CD4-positive, CD25-positive, alpha-beta regulatory T cell (primary cell): ENCODE measurements around the gene ARL8B. TPM values are rescaled to one million over a fixed set of nuclear protein-coding genes. Genes with fewer than 3 reads are reported as not detected.

Experiments used
- ATAC-seq, 2 donors: fragments of 150-1000 bp; cut with Tn5 transposase; one replicate each; pipeline ENCODE4 v1.10.0; 2021; ENCODE audit warnings: low read depth in 2 of 2, moderate number of reproducible peaks in 2 of 2, moderate library complexity in 1 of 2
- DNase-seq, 3 donors: peaks; one replicate each; pipeline versions ENCODE4 v3.0.0 to v3.0.0-alpha.2; 2012 to 2022; ENCODE audit warnings: mixed read lengths in 1 of 3
- H3K27ac ChIP-seq: one replicate; pipeline ENCODE4 v1.7.0; 2013; ENCODE audit warnings: mild to moderate bottlenecking, low read length; ENCODE audit not compliant: insufficient read depth, poor library complexity, severe bottlenecking
- H3K27me3 ChIP-seq: one replicate; pipeline ENCODE4 v1.7.0; 2013; ENCODE audit warnings: low read length; ENCODE audit not compliant: control insufficient read depth, insufficient read depth
- H3K36me3 ChIP-seq: one replicate; pipeline ENCODE4 v1.7.0; 2013; ENCODE audit warnings: mild to moderate bottlenecking, low read length, moderate library complexity; ENCODE audit not compliant: control insufficient read depth, insufficient read depth
- H3K4me1 ChIP-seq: 2 replicates; pipeline ENCODE4 v1.7.0; 2013; ENCODE audit warnings: mild to moderate bottlenecking, low read length; ENCODE audit not compliant: insufficient read depth, control insufficient read depth, poor library complexity, severe bottlenecking
- H3K4me3 ChIP-seq: one replicate; pipeline ENCODE4 v1.7.0; 2013; ENCODE audit warnings: low read depth, mild to moderate bottlenecking, low read length, moderate library complexity
- H3K9me3 ChIP-seq, 2 experiments: 1 replicate in 1 of 2; 2 replicates in 1 of 2; pipeline ENCODE4 v1.7.0; 2013; ENCODE audit warnings: low read length in 2 of 2, mild to moderate bottlenecking in 1 of 2, moderate library complexity in 1 of 2; ENCODE audit not compliant: control insufficient read depth in 2 of 2
- H3K27ac Mint-ChIP-seq, 3 donors: one replicate each; pipeline ENCODE4 v1.8.0; 2020 to 2022; ENCODE audit warnings: mild to moderate bottlenecking in 3 of 3, mixed read lengths in 3 of 3, moderate library complexity in 2 of 3
- H3K27me3 Mint-ChIP-seq: one replicate; pipeline ENCODE4 v1.8.0; 2022; ENCODE audit warnings: mild to moderate bottlenecking, mixed read lengths
- H3K36me3 Mint-ChIP-seq: one replicate; pipeline ENCODE4 v1.8.0; 2020; ENCODE audit warnings: mixed read lengths
- H3K4me1 Mint-ChIP-seq, 4 donors: one replicate each; pipeline ENCODE4 v1.8.0; 2020 to 2022; ENCODE audit warnings: mixed read lengths in 4 of 4, mild to moderate bottlenecking in 1 of 4
- H3K4me3 Mint-ChIP-seq, 4 donors: one replicate each; pipeline ENCODE4 v1.8.0; 2020 to 2022; ENCODE audit warnings: mild to moderate bottlenecking in 4 of 4, mixed read lengths in 4 of 4, moderate library complexity in 3 of 4
- H3K9me3 Mint-ChIP-seq, 7 donors: one replicate each; pipeline ENCODE4 v1.8.0; 2020 to 2022; ENCODE audit warnings: mixed read lengths in 7 of 7, mild to moderate bottlenecking in 3 of 7, moderate library complexity in 2 of 7
- polyA plus RNA-seq, 4 donors: library from polyadenylated mRNA; unstranded; fragments of 300-500 nt; fragmentation: Illumina TruSeq; gene quantifications; one replicate each; pipeline ENCODE4 v1.2.3, GENCODE V29; 2021
- total RNA-seq: library from RNA; stranded (reverse); gene quantifications from one replicate; pipeline ENCODE4 v1.2.3, GENCODE V29; 2022

The ARL8B gene
- total and polyA plus RNA-seq, 5 donors from 2014 or later, result 43.0 to 67.4 (median 56.9) TPM

DNA sequence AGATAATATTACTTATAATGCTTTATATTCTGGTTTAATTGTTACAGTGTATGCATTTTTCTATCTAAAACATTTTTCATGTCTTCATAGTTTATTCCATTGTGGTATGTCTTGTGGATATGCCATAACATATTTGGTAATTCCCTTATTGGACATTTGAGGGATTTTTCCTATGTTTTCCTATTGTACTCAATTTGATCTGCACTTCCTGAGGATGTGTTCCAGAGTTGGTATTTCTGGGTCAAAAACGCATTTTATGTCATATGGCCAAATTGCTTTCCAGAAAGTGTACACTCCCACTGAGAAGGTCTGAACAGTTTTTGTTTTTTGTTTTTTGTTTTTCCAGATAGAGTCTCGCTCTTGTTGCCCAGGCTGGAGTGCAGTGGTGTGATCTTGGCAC is 6.8 kb downstream of the ARL8B start:
- DNase-seq, result no peak
- Mint-ChIP-seq H3K27me3 (no peaks in the 10 kb centered on the region), H3K9me3 (no peaks in the 10 kb centered on the region), H3K27ac (peak overlapping the region in 1 of 3 donors; percentile 68), H3K4me3 (no peak overlapping the region), H3K36me3 (peaks cover 7% of the 10 kb centered on the region), H3K4me1 (peaks cover 36 to 87% (median 59%) of the 10 kb centered on the region in 4 donors)
- Histone ChIP-seq H3K36me3 (peaks cover 3% of the 10 kb centered on the region), H3K4me3 (no peak overlapping the region), H3K4me1 (peaks cover 29% of the 10 kb centered on the region), H3K27ac (no peak overlapping the region), H3K27me3 (no peaks in the 10 kb centered on the region), H3K9me3 (no peaks in the 10 kb centered on the region)
- ATAC-seq, result no peak

DNA sequence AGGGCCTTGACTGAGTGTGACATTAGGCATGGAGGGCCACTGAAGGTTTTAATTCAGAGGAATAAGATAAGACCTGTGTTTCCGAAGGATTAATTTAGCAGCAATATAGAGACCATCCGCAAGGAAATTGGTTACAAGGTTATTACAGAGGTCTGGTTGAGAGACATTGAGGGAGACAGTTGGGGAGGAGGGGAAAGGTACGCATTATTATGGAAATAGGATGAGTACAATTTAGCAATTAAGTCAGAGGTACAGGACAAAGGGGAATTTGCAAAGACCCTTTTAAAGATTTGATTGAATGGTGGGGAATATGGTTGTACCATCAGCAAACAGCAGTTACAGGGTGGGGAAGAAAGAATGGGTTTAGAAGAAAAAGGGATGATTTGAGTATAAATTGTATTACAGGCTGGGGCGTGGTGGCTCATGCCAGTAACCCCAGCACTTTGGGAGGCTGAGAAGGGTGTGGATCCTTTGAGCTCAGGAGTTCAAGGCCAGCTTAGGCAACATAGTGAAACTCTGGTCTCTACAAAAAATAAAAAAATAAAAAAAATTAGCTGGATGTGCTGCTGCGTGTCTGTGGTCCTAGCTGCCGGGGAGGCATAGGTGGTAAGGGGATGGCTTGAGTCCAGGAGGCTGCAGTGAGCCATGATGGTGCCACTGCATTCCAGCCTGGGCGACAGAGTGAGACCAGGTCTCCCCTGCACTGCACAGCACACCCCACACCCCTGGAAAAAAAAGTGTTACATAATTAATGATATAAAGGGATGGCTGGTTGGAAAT is 11.3 kb downstream of the ARL8B start:
- Mint-ChIP-seq H3K27ac (peak overlapping the region; percentile 11 to 91 (median 83)), H3K4me1 (peaks cover 22 to 78% (median 51%) of the 10 kb centered on the region in 4 donors), H3K27me3 (no peaks in the 10 kb centered on the region), H3K4me3 (no peak overlapping the region), H3K9me3 (no peaks in the 10 kb centered on the region), H3K36me3 (peaks cover 4% of the 10 kb centered on the region)
- Histone ChIP-seq H3K4me3 (no peak overlapping the region), H3K27ac (no peak overlapping the region), H3K27me3 (no peaks in the 10 kb centered on the region), H3K36me3 (peaks cover 3% of the 10 kb centered on the region), H3K4me1 (peaks cover 18% of the 10 kb centered on the region), H3K9me3 (no peaks in the 10 kb centered on the region)
- ATAC-seq (no peak), DNase-seq (no peak)

DNA sequence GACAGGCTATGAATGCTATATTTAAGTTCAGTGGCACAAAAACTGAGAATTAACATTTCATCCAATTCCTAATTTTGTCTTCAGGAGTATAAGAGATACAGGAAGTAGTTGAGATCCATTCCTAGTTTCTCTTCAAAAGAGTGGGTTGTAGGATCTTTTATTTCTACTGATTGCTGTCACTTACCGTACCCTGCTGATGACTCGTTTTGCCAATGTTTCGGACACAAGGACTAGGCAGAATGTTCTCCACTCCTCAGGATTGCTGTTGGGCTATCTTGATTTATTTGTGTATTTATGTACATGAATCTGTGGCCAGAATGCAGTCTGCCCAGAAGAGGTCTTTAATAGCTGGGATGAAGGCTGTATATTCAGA is 11.9 kb downstream of the ARL8B start:
- H3K27me3 Mint-ChIP-seq, result no peaks in the 10 kb centered on the region
- Histone ChIP-seq H3K36me3 (peaks cover 3% of the 10 kb centered on the region), H3K4me1 (peaks cover 23% of the 10 kb centered on the region), H3K27me3 (no peaks in the 10 kb centered on the region), H3K4me3 (no peak overlapping the region), H3K27ac (no peak overlapping the region), H3K9me3 (no peaks in the 10 kb centered on the region)
- ATAC-seq (no peak), DNase-seq (no peak)
- peaks cover 22 to 79% (median 50%) of the 10 kb centered on the region in 4 donors for H3K4me1 Mint-ChIP-seq
- peaks cover 4% of the 10 kb centered on the region for H3K36me3 Mint-ChIP-seq
- H3K4me3 Mint-ChIP-seq, result no peak overlapping the region
- no peaks in the 10 kb centered on the region for H3K9me3 Mint-ChIP-seq
- H3K27ac Mint-ChIP-seq, result peak overlapping the region; percentile 43 to 91 (median 83)

DNA sequence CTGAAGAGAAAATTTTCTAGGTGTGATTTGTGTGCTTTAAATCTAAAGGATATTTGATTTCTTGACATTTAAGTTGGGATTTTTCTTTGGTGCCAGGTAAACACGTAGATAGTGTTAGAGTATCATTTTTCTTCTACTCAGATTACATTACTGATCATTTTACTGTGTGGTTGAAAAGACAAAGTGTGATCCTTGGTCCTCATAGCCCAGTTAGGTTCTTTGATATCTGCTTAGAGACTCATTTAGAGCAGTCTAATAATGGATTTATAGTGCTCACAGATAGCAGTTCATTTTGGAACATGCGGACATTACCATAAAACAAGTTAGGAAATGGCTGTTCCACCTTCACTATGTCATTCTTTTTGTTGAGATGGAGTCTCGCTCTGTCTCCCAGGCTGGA is 12.4 kb downstream of the ARL8B start:
- H3K4me3 ChIP-seq, result no peak overlapping the region
- H3K4me3 Mint-ChIP-seq, result no peak overlapping the region
- H3K27ac ChIP-seq, result no peak overlapping the region

DNA sequence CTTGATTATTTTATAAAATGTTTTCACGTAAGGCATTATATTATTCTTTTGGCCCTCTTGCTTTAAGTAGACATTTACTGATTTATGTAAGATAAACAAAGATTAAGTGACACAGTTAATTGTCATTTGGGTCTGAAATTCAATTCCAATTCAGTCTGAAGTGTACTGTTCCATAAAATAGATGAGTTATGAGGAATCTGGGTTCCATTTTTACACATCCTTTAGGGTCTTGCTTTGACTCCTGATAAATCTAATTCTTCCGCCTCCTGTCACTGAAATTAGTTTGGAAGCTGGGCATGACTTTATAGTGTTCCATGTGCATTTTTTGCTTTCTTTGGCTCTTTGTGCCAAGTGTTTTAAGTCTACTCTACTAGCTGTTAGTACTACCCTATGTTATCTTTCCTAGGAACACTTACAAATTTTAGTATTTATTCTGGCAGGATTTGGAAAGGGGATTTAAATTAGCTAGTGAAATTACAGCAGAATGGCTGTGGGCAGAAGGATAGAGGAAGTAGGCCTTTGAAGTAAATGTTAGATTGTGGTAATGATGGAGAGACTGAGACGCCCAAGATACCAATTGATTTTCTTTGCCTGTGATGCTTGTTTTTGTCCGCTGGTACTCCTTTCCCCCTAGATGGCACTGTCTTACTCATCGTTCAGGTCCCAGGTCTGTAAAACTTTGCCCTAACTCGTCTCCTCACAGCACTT is 14.3 kb downstream of the ARL8B start:
- no peaks in the 10 kb centered on the region for H3K9me3 Mint-ChIP-seq
- Histone ChIP-seq H3K9me3 (no peaks in the 10 kb centered on the region), H3K4me3 (peak overlapping the region; percentile 64), H3K27ac (peak overlapping the region; percentile 64), H3K4me1 (peaks cover 34% of the 10 kb centered on the region), H3K36me3 (peaks cover 10% of the 10 kb centered on the region), H3K27me3 (no peaks in the 10 kb centered on the region)
- peak overlapping the region; percentile 39 to 85 (median 66) for H3K27ac Mint-ChIP-seq
- peaks cover 8% of the 10 kb centered on the region for H3K36me3 Mint-ChIP-seq
- peaks cover 24 to 83% (median 60%) of the 10 kb centered on the region in 4 donors for H3K4me1 Mint-ChIP-seq
- peak; percentile 85 to 86 for ATAC-seq
- peak; percentile 11 to 83 (median 69) for DNase-seq
- H3K4me3 Mint-ChIP-seq, result peak overlapping the region in 1 of 4 donors; percentile 0
- H3K27me3 Mint-ChIP-seq, result no peaks in the 10 kb centered on the region

More for the DNA sequence above, 12.4 kb downstream of the ARL8B start:
- Histone ChIP-seq H3K4me1 (peaks cover 23% of the 10 kb centered on the region), H3K27me3 (no peaks in the 10 kb centered on the region), H3K36me3 (peaks cover 3% of the 10 kb centered on the region), H3K9me3 (no peaks in the 10 kb centered on the region)
- peaks cover 22 to 79% (median 51%) of the 10 kb centered on the region in 4 donors for H3K4me1 Mint-ChIP-seq
- no peak for ATAC-seq
- peak overlapping the region; percentile 43 to 91 (median 83) for H3K27ac Mint-ChIP-seq
- peaks cover 4% of the 10 kb centered on the region for H3K36me3 Mint-ChIP-seq
- no peak for DNase-seq
- H3K9me3 Mint-ChIP-seq, result no peaks in the 10 kb centered on the region
- no peaks in the 10 kb centered on the region for H3K27me3 Mint-ChIP-seq

DNA sequence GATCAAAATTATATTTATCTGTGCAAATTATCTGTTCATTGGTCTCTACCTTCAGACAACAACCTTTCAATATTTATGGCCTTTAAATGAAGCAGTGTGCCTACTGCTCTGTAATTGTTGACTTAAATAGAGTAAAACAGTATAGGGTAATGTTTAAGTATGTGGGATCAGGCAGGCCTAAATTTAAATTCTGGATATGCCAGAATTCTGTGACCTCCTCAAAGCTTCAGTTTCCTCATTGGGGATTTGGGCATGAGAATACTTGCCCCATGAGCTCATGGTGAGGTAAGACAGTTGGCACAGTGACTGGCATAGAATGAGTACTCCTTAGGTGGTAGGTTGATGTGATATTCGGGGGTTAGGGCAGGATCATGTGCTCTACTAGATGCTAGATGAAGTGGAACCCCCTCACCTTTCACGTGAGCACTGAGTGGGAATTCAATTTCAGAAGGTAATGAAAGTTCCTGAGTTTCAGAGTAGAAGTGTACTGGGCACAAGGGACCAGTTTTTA is 14.9 kb downstream of the ARL8B start:
- peaks cover 12% of the 10 kb centered on the region for H3K36me3 Mint-ChIP-seq
- ATAC-seq, result no peak
- Histone ChIP-seq H3K36me3 (peaks cover 9% of the 10 kb centered on the region), H3K9me3 (no peaks in the 10 kb centered on the region), H3K27ac (peak overlapping the region; percentile 64), H3K4me3 (peak overlapping the region; percentile 64), H3K4me1 (peaks cover 34% of the 10 kb centered on the region), H3K27me3 (no peaks in the 10 kb centered on the region)
- H3K4me3 Mint-ChIP-seq, result peak overlapping the region in 1 of 4 donors; percentile 70
- peaks cover 24 to 85% (median 64%) of the 10 kb centered on the region in 4 donors for H3K4me1 Mint-ChIP-seq
- no peak for DNase-seq
- H3K27ac Mint-ChIP-seq, result peak overlapping the region; percentile 39 to 85 (median 66)
- no peaks in the 10 kb centered on the region for H3K9me3 Mint-ChIP-seq
- no peaks in the 10 kb centered on the region for H3K27me3 Mint-ChIP-seq

DNA sequence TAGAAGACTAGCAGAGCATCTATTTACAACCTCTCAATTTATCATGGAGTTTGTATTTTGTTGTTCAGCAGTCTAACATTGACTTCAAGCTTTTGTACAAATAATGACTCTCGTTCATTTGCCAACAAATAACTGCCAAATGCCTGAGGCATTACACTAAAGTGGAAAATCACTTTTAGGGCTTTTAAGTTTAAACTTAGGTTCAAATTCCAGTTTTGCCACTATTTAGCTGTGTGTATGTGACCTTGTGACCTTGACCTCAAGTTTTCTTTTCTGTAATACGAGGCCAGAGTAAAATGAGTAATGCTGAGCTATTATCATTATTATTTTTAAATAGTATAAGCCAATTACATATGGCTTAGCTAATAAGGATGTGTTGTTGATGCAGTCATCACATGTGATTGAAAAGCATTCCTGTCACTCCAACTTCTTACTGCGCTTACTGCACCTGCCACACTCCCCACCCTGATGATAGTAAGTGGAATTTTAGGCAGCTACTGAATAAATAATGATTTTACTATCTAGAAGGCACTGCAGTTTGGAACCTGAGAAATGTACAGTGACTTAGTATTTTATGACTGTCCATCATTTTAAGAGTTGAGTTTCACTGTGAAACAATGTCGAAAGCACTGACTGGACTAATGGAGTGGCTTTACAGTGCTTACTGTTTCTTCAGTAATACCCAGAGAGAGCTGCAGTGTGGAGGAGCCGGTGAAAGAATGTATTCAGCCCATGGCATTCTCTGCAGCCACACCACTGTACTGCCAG is 16.3 kb downstream of the ARL8B start:
- Mint-ChIP-seq H3K36me3 (peaks cover 15% of the 10 kb centered on the region), H3K4me3 (no peak overlapping the region), H3K27me3 (no peaks in the 10 kb centered on the region), H3K27ac (peak overlapping the region; percentile 1 to 66 (median 27)), H3K4me1 (peaks cover 15 to 83% (median 58%) of the 10 kb centered on the region in 4 donors), H3K9me3 (peaks cover 0 to 3% (median 0%) of the 10 kb centered on the region in 7 donors)
- ATAC-seq, result no peak
- Histone ChIP-seq H3K27ac (no peak overlapping the region), H3K4me3 (no peak overlapping the region), H3K9me3 (no peaks in the 10 kb centered on the region), H3K36me3 (peaks cover 10% of the 10 kb centered on the region), H3K27me3 (no peaks in the 10 kb centered on the region), H3K4me1 (peaks cover 34% of the 10 kb centered on the region)
- no peak for DNase-seq
